Measurements from ENCODE around the gene CD19.
"Not testable (repeated sequence)": the region's sequence is repeated elsewhere in the genome, so short reads cannot be mapped to it uniquely, and the experiment has no call there.

The CD19 gene

DNA sequence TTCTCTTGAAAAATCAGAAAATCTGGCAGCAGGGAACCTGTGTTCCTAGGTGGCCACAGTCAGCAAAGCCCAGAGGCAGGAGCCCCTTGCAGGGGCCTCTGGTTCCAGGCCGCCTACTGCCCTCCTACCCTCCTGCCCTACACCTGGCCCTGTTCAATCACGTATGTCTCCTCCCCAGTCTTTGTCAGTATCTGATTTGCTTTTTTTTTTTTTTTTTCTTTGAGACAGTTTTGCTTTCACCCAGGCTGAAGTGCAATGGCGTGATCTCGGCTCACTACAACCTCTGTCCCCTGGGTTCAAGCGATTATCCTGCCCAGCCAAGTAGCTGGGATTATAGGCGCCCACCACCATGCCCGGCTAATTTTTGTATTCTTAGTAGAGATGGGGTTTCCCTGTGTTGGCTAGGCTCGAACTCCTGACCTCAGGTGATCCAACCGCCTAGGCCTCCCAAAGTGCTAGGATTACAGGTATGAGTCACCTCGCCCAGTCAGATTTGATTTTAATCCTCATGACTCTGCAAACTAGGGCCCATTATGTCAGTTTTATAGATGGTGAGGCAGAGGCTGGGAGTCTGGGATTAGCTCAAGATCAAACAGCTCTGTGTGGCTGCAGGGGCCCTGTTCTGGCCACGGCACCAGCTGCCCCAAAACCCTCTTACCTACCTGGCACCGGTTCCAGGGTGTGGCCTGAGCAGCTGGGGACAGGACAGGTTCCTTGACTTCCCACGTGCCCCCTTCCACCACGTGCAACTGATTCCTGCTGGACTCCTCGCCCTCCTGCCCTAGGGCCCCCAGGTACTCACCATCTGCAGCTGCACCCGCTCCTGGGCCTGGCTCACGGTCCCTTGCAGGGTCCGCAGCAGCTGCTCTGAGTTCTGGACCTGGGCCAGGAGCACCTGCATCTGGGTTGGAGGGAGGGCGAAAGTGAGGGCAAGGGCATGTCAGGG is 21.4 kb upstream of the CD19 start:
- DNase-seq (ENCODE audit: low read depth in 2 of 2) = no peak

DNA sequence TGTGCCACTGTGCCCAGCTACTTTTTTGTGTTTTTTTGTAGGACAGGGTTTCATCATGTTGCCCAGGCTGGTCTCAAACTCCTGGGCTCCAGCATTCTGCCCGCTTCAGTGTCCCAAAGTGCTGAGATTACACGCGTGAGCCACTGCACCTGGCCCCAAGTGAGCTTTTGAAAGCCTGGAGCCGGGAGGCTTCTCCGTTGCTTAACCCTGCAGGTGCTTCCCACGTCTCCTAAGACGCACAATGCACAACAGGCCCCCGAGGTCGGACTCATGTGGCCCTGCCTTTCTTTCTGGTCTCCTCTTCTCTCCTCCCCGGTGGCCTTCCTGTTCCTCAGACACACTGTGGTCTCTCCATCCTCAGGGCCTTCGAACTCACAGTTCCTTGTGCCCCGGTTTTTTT is 19.2 kb upstream of the CD19 start:
- DNase-seq (ENCODE audit: low read depth in 2 of 2) = no peak

DNA sequence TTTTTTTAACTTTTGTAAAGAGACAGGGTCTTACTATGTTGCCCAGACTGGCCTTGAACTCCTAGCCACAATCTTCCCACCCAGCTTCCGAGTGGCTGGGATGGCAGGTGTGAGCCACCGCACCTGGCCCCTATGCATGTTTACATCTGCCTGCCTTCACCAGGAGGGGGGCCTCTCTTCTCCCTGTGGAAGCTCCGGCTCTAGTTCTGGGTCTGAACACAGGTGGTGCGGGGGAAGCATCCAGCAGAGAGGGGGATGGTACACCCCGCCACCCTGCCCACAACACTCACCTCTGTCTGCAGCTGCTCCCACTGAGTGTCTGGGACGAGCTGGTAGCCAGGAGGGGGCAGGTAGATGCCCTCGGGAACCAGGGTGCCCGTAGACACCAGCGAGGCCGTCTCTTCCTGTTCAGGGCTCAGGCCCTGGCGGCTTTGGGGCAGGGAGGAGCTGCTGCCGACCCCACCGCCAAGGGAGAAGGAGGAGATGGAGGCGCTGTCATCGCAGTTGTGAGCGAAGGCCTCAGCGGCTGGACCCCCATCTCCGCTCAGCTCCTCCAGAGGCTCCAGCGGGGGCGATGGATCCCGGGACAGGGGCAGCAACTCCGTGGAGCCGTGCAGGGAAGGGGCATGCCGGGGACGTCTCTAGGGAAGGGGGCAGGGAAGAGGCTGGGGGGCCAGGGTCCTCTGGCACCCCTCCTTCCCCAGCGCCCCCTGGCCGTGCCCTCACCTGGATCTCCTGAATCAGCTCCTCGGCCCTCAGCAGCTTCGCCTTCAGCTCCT is 17.6 kb upstream of the CD19 start:
- no peak for DNase-seq (ENCODE audit: low read depth in 2 of 2)

GRCh38 chr16:28915181-28915580 is 16.6 kb upstream of the CD19 start:
- DNase-seq (ENCODE audit: low read depth in 2 of 2) = no peak

DNA sequence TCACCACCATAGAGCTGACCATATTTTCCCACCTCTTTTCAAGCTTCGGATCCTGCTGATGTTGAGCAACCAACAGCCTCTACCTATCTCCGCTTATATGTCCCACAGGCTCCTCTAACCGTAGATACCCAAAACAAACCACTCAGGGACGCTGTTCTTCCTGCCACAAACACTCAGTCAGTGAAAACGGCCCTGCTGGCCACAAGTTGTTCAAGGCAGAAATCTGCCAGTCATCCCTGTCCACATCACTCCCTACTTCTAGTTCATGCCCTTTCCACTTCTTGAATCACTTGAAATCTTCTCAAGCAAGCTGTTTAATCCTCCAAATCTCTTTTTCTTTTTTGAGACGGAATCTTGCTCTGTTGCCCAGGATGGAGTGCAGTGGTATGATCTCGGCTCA is 14.7 kb upstream of the CD19 start:
- no peak for DNase-seq (ENCODE audit: low read depth in 2 of 2)

DNA sequence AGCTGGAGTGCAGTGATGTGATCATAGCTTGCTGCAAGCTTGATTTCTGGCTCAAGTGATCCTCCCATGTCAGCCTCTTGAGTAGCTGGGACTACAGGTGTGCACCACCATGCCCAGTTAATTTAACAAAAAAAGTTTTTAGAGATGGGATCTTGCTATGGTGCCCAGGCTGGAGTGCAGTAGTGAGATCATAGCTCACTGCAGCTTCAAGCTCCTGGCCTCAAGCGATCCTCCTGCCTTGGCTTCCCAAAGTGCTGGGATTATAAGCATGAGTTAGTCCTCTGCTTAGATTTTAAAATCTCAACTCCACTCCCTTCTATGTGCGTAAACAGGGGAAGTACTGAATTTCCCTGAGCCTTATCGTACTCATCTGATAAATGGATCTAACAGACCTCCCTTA is 13.1 kb upstream of the CD19 start:
- DNase-seq (ENCODE audit: low read depth in 2 of 2) = no peak

GRCh38 chr16:28923231-28923587 is 8.6 kb upstream of the CD19 start:
- DNase-seq (ENCODE audit: low read depth in 2 of 2) = no peak

DNA sequence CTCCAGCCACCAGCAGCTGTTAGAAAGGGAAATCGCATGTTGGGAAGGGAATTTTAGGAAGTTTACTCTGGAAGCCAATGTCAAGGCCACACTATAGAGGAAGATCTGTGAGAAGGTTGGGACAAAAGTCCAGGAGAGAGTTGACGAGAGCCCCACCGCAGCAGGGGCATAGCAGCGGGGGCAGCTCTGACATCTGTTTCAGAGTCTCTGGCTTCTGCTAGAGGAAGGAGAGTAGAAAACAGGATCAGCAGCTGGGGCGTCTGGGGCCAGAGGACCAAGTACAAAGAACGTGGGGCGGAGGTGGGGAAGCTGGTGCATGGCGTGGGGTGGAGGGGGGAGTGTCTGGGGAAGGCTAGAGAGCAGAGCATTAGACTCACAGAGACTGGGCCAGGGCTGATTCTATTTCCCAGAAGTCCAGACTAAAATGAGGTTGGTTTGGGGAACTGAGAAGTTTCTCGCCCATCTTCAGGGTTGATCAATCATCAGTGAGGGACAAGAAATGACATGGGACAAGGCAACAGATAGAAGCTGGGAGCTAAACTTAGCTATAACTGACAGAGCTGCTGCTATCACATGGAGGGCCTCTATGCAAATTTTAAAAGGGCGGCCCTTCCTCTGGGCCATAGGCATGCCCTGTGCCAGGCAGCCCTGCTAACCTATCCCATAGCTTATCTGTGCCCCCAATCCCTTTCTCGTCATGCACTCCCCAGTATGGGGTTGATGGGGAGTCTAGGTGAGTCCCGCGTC is 7.9 kb upstream of the CD19 start:
- DNase-seq (ENCODE audit: low read depth in 2 of 2) = no peak

DNA sequence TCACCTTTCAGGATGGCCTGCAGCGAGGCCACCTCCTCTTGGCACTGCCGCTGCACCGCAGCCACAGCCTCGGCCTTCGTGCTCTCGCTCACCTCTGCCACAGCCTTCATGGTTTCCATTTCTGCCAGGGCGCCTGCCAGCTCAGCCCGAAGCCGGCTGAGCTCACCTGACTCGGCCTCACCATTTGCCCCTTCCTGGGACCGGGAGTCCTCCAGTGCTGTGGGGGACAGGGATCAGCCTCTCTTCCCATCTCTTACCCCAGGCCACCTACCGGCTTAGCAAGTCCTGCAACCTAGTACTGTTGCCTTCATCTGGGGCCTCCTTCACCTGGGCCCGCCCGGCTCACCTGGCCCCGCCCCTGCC is 7.4 kb upstream of the CD19 start:
- no peak for DNase-seq (ENCODE audit: low read depth in 2 of 2)

DNA sequence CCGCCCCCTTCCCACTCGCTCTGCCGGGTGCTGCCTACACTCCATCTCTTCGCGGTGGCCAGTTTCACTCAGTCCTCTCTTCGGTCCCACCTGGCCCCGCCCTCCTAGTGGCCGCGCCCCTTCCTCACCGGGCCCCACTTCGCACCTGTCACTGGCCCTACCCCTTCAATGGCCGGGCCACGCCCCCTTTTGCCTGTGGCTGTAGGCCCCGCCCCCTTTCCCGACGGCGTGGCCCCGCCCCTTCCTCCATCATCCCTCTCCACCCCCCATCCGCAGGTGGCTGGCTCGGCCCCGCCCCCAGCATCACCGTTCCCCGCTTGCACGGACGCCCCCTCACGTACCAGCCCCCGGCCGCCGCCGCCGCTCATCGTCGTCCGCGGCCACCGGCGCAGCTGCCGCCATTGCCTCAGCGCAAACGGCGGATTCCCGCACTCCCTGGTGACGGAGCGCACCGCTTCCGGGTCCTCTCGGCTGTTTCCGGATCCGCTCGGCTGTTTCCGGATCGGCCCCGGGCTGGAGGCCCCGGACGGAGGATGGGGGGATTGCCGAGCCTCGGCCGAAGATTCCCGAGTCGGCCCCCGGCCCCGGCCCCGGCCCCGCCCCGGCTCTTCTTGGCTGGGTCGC is 6.9 kb upstream of the CD19 start, which contains the start of gene RABEP2:
TSS of gene RABEP2 (minus strand) at position 477 of the 624 bp plus-strand sequence. CDS start at position 402, 75 bp downstream.
- peak; percentile 88 to 91 for DNase-seq (ENCODE audit: low read depth in 2 of 2)

- peak; percentile 60 to 61 for DNase-seq (ENCODE audit: low read depth in 2 of 2)
These were observed 6.2 kb upstream of the CD19 start for GRCh38 chr16:28925386-28926228.

- DNase-seq (ENCODE audit: low read depth in 2 of 2) = not testable (repeated sequence)
These were observed 5.5 kb upstream of the CD19 start for GRCh38 chr16:28926284-28926683.

DNA sequence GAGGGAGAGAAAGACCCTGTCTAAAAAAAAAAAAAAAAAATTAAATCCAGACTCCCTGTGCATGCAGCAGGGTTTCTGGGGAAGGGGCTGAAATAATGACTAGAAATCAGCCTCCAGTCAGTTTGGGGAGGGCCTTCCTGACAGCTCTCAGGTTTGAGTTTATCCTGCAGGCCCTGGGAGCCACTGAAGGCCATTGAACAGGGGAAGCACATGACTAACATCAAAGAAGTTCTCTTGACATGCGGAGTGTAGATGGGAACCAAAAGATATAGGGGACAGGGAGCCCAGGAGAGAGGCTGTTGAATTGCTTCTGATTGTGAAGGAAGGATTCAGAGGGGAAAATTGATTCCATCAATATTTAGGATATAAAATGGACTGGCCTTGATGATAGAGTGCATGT is 4.0 kb upstream of the CD19 start:
- no peak for DNase-seq (ENCODE audit: low read depth in 2 of 2)

DNA sequence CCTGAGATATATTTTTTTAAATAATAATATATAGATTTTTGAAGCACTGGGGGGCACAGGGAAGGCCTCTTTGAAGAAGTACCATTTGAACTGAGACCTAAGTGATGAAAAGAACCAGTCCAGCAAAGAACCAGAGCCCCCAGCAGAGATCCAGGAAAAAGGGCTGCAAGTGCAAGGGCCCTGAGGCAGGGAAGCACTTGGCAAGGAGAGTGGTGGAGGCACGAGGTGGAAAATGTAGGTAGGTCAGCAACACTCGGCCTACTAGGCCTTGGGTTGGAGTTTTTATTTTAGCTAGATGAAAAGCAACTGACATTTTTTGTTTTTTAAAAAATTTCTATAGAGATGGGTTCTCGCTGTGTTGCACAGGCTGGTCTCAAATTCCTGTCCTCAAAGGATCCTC is 1.6 kb upstream of the CD19 start:
- DNase-seq (ENCODE audit: low read depth in 2 of 2) = no peak

GRCh38 chr16:28930652-28931051 is 1.1 kb upstream of the CD19 start:
- DNase-seq (ENCODE audit: low read depth in 2 of 2) = no peak

- DNase-seq (ENCODE audit: low read depth in 2 of 2) = no peak
These were observed 769 bp downstream of the CD19 start for GRCh38 chr16:28932339-28933141.

DNA sequence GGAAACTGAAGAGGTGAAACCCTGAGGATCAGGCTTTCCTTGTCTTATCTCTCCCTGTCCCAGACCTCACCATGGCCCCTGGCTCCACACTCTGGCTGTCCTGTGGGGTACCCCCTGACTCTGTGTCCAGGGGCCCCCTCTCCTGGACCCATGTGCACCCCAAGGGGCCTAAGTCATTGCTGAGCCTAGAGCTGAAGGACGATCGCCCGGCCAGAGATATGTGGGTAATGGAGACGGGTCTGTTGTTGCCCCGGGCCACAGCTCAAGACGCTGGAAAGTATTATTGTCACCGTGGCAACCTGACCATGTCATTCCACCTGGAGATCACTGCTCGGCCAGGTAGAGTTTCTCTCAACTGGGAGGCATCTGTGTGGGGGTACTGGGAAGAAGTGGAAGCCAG is 1.4 kb downstream of the CD19 start:
- no peak for DNase-seq (ENCODE audit: low read depth in 2 of 2)

DNA sequence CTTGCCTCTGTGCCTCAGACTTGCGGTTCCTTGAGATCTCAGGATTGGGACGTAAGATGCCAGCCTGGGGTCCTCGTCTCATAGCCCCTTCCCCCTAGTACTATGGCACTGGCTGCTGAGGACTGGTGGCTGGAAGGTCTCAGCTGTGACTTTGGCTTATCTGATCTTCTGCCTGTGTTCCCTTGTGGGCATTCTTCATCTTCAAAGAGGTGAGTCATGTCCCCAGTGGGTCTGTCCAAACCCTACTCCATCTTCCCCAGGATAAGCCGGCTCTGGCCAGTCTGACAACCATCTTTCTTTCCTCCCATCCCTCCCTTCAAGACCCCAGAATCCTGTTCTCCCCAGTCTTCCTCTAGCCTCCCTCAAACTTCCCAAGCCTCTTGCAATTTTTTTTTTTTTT is 3.6 kb downstream of the CD19 start:
- DNase-seq (ENCODE audit: low read depth in 2 of 2) = no peak

GRCh38 chr16:28935924-28936783 is 4.4 kb downstream of the CD19 start:
- DNase-seq (ENCODE audit: low read depth in 2 of 2) = peak; percentile 55 to 68

Measured in stimulated activated CD8-positive, alpha-beta memory T cell treated with anti-CD3 and anti-CD28 coated beads, Interleukin-2, amount 100 ng/mL, for 1 hour (primary cell).